Activated CD8-positive, alpha-beta memory T cell treated with anti-CD3 and anti-CD28 coated beads, Interleukin-2, amount 10 ng/mL, durations not matched to agents 7 days and 5 days (primary cell): ENCODE results near the gene PPP2R2B. TPM values are rescaled to one million over a fixed set of nuclear protein-coding genes. Genes with fewer than 3 reads are reported as not detected.
A peak's percentile ranks its signal among the peaks of the same experiment; 100 is the strongest.

Source experiments
- ATAC-seq: fragments of 150-1000 bp; cut with Tn5 transposase; one replicate; pipeline ENCODE4 v1.10.0; 2021; ENCODE audit warnings: moderate library complexity
- CTCF ChIA-PET: fragments of 350-600 bp; sonication (Branson Sonifier 250); formaldehyde crosslinking; loops from one replicate; lab custom pipeline; 2021; ENCODE audit warnings: antibody characterized with exemption; lab: Charles Lee
- DNase-seq: peaks from one replicate; pipeline ENCODE4 v3.0.0-alpha.2; 2020
- H3K27ac Mint-ChIP-seq: one replicate; pipeline ENCODE4 v1.8.0; 2021; ENCODE audit warnings: mild to moderate bottlenecking, mixed read lengths
- H3K27me3 Mint-ChIP-seq: one replicate; pipeline ENCODE4 v1.8.0; 2021; ENCODE audit warnings: mixed read lengths
- H3K36me3 Mint-ChIP-seq: one replicate; pipeline ENCODE4 v1.8.0; 2021; ENCODE audit warnings: mild to moderate bottlenecking, mixed read lengths
- H3K4me1 Mint-ChIP-seq: one replicate; pipeline ENCODE4 v1.8.0; 2021; ENCODE audit warnings: mixed read lengths
- H3K4me3 Mint-ChIP-seq: one replicate; pipeline ENCODE4 v1.8.0; 2021; ENCODE audit warnings: mild to moderate bottlenecking, moderate library complexity, mixed read lengths
- H3K9me3 Mint-ChIP-seq: one replicate; pipeline ENCODE4 v1.8.0; 2022; ENCODE audit warnings: low read depth, mixed read lengths
- total RNA-seq, 2 experiments: library from RNA; stranded (reverse); gene quantifications; one replicate each; pipeline ENCODE4 v1.2.3, GENCODE V29; 2021

The PPP2R2B gene
- total RNA-seq, 2 experiments from 2014 or later = 6.7 to 17.0 TPM

- Mint-ChIP-seq H3K4me1 (no peaks in the 10 kb centered on the region), H3K27me3 (peaks cover 45% of the 10 kb centered on the region), H3K9me3 (no peaks in the 10 kb centered on the region), H3K4me3 (no peak overlapping the region), H3K27ac (no peak overlapping the region), H3K36me3 (no peaks in the 10 kb centered on the region)
- ATAC-seq (no peak), DNase-seq (no peak)
- CTCF ChIA-PET = no interaction called here
Observed at GRCh38 chr5:146553446-146553845, 325.1 kb downstream of the PPP2R2B start.

- H3K36me3 Mint-ChIP-seq = no peaks in the 10 kb centered on the region
- peaks cover 45% of the 10 kb centered on the region for H3K27me3 Mint-ChIP-seq
- CTCF ChIA-PET = interaction anchor here (0.7 to 1.2 kb wide), 2 partner anchors 416 to 418 kb away, joined by 3 read pairs; no protein-coding TSS in a partner anchor
- no peak overlapping the region for H3K27ac Mint-ChIP-seq
- H3K4me1 Mint-ChIP-seq = no peaks in the 10 kb centered on the region
- ATAC-seq = no peak
- no peak overlapping the region for H3K4me3 Mint-ChIP-seq
- DNase-seq = no peak
- H3K9me3 Mint-ChIP-seq = no peaks in the 10 kb centered on the region
Observed at GRCh38 chr5:146549615-146550014, 328.9 kb downstream of the PPP2R2B start.

DNA sequence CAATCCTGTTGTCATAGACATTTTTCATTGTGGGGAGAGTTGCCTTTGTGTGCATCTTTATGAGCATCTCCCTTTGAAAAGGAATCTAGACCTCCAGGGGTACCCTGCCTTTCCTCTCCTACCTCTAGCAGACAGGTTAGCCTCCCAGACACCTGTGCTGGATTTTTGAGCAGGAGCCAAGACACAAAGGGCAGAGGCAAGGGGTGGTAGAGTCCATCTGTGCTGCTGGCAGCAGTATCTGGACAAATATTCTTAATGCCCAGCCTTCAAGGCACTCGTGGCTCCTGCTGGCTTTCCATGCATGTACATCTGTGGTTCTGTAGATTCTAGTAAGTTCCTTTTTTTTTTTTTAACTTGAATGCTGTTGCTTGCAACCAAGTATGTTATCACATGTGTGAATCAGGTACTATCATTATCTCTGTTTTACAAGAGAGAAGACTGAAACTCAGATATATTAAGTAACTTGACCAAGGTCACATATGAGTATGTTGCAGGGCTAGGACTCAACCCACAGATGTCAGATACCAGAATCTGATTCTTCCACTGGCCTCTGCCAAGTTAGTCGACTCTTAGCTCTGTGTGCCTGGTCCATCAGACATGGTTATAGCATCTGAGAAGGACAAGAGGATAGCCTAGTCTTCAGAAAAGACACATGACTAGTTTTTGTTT, 329.6 kb downstream of the PPP2R2B start:
- Mint-ChIP-seq H3K4me3 (no peak overlapping the region), H3K9me3 (no peaks in the 10 kb centered on the region), H3K36me3 (no peaks in the 10 kb centered on the region), H3K4me1 (peaks cover 1% of the 10 kb centered on the region), H3K27me3 (peaks cover 38% of the 10 kb centered on the region), H3K27ac (no peak overlapping the region)
- DNase-seq (no peak), ATAC-seq (no peak)
- CTCF ChIA-PET = interaction anchor here (0.7 to 2.3 kb wide), 4 partner anchors 15 to 418 kb away, joined by 3 to 9 read pairs (median 6); no protein-coding TSS in a partner anchor

GRCh38 chr5:146544232-146544631, 334.3 kb downstream of the PPP2R2B start:
- CTCF ChIA-PET = no interaction called here
- Mint-ChIP-seq H3K4me1 (peaks cover 3% of the 10 kb centered on the region), H3K27me3 (peaks cover 11% of the 10 kb centered on the region), H3K9me3 (no peaks in the 10 kb centered on the region), H3K27ac (no peak overlapping the region), H3K4me3 (no peak overlapping the region), H3K36me3 (no peaks in the 10 kb centered on the region)
- ATAC-seq = no peak
- DNase-seq = no peak

GRCh38 chr5:146541958-146542849, 336.4 kb downstream of the PPP2R2B start:
- H3K27me3 Mint-ChIP-seq = peaks cover 5% of the 10 kb centered on the region
- CTCF ChIA-PET = interaction anchor here (0.6 to 4.5 kb wide), 20 partner anchors 9 to 650 kb away, joined by 3 to 73 read pairs (median 4); partner anchors contain the start of genes GPR151 and PPP2R2B
- H3K4me3 Mint-ChIP-seq = no peak overlapping the region
- H3K36me3 Mint-ChIP-seq = no peaks in the 10 kb centered on the region
- peaks cover 3% of the 10 kb centered on the region for H3K4me1 Mint-ChIP-seq
- no peak overlapping the region for H3K27ac Mint-ChIP-seq
- ATAC-seq (peak; percentile 94), DNase-seq (peak; percentile 79)
- no peaks in the 10 kb centered on the region for H3K9me3 Mint-ChIP-seq

GRCh38 chr5:146540414-146540813, 338.1 kb downstream of the PPP2R2B start:
- CTCF ChIA-PET = interaction anchor here (0.9 to 4.5 kb wide), 3 partner anchors 18 to 648 kb away, joined by 3 to 73 read pairs (median 4); no protein-coding TSS in a partner anchor
- Mint-ChIP-seq H3K27me3 (no peaks in the 10 kb centered on the region), H3K4me3 (no peak overlapping the region), H3K36me3 (no peaks in the 10 kb centered on the region), H3K4me1 (peaks cover 3% of the 10 kb centered on the region), H3K27ac (no peak overlapping the region), H3K9me3 (no peaks in the 10 kb centered on the region)
- no peak for DNase-seq
- no peak for ATAC-seq

DNA sequence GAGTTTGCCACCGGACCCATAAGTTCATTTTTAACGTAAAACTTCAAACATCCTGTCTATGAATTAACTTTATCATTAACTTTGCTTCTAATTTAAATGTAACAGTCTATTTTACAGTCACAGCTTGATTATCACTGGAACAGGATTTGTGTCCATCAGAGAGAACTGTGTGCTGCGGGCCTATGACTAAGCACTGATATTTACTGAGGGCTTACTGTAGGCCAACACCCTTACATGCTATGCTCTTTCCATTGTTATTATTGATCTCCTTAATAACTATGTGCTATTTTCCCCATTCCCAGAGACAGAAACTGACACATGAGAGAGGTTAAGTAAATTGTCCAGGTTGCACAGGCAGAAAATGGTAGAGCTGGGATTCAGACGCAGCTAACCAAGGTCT, 338.6 kb downstream of the PPP2R2B start:
- no peak overlapping the region for H3K27ac Mint-ChIP-seq
- CTCF ChIA-PET = interaction anchor here (0.9 to 4.5 kb wide), 3 partner anchors 17 to 649 kb away, joined by 3 to 73 read pairs (median 4); no protein-coding TSS in a partner anchor
- H3K36me3 Mint-ChIP-seq = no peaks in the 10 kb centered on the region
- no peaks in the 10 kb centered on the region for H3K9me3 Mint-ChIP-seq
- no peaks in the 10 kb centered on the region for H3K27me3 Mint-ChIP-seq
- DNase-seq = no peak
- ATAC-seq = no peak
- H3K4me3 Mint-ChIP-seq = no peak overlapping the region
- peaks cover 3% of the 10 kb centered on the region for H3K4me1 Mint-ChIP-seq

GRCh38 chr5:146538432-146538831, 340.1 kb downstream of the PPP2R2B start:
- CTCF ChIA-PET = interaction anchor here (0.8 to 1.8 kb wide), 4 partner anchors 425 to 660 kb away, joined by 3 to 9 read pairs (median 4); no protein-coding TSS in a partner anchor
- H3K36me3 Mint-ChIP-seq = no peaks in the 10 kb centered on the region
- no peaks in the 10 kb centered on the region for H3K9me3 Mint-ChIP-seq
- H3K4me1 Mint-ChIP-seq = peaks cover 5% of the 10 kb centered on the region
- DNase-seq = no peak
- H3K27ac Mint-ChIP-seq = no peak overlapping the region
- no peaks in the 10 kb centered on the region for H3K27me3 Mint-ChIP-seq
- no peak overlapping the region for H3K4me3 Mint-ChIP-seq
- ATAC-seq = no peak

DNA sequence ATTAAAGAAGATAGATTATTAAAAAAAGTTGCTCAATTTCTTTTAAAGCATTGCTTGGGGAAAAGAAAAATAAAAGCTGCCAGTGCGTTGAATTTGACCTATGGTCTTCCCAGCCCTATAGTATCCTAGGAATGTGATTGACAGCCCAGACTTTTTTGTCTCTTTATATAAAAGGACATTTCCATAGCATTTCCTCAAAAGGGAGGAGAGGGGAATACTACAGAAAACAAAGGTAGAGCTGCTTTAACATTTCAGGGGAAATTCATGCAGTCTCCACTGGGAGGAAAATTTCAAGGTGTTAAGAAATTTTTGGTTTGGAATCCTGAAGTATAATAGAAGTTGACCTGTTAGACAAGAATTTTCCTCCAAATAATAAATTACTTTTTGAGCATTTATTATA, 344.7 kb downstream of the PPP2R2B start:
- peaks cover 3% of the 10 kb centered on the region for H3K27me3 Mint-ChIP-seq
- CTCF ChIA-PET = interaction anchor here (0.7 to 7.3 kb wide), 21 partner anchors 8 to 658 kb away, joined by 3 to 85 read pairs (median 4); no protein-coding TSS in a partner anchor
- H3K9me3 Mint-ChIP-seq = no peaks in the 10 kb centered on the region
- H3K4me3 Mint-ChIP-seq = no peak overlapping the region
- DNase-seq = no peak
- peaks cover 14% of the 10 kb centered on the region for H3K4me1 Mint-ChIP-seq
- H3K27ac Mint-ChIP-seq = no peak overlapping the region
- no peaks in the 10 kb centered on the region for H3K36me3 Mint-ChIP-seq
- no peak for ATAC-seq

- H3K27me3 Mint-ChIP-seq = peaks cover 3% of the 10 kb centered on the region
- no peaks in the 10 kb centered on the region for H3K36me3 Mint-ChIP-seq
- H3K27ac Mint-ChIP-seq = no peak overlapping the region
- ATAC-seq (peak; percentile 91), DNase-seq (peak; percentile 86)
- no peaks in the 10 kb centered on the region for H3K9me3 Mint-ChIP-seq
- no peak overlapping the region for H3K4me3 Mint-ChIP-seq
- peaks cover 14% of the 10 kb centered on the region for H3K4me1 Mint-ChIP-seq
- CTCF ChIA-PET = interaction anchor here (0.7 to 7.3 kb wide), 21 partner anchors 9 to 658 kb away, joined by 3 to 85 read pairs (median 4); no protein-coding TSS in a partner anchor
Observed at GRCh38 chr5:146533260-146533857, 345.2 kb downstream of the PPP2R2B start.
